H1 (cell line): ENCODE data around the gene MCM6. TPM values are rescaled to one million over a fixed set of nuclear protein-coding genes. Genes with fewer than 3 reads are reported as not detected.

Source experiments
- CTCF ChIA-PET: fragments of 300-600 bp; sonication (Branson Sonifier 250); formaldehyde crosslinking; loops from one replicate; lab custom pipeline; 2021; ENCODE audit not compliant: partially characterized antibody; lab: Charles Lee
- POLR2A ChIA-PET: fragments of 300-600 bp; sonication (Branson Sonifier 250); formaldehyde crosslinking; loops from one replicate; lab custom pipeline; 2021; ENCODE audit warnings: inconsistent platforms; ENCODE audit not compliant: partially characterized antibody; lab: Charles Lee
- DNase-seq, 2 experiments: peaks; one replicate each; pipeline versions ENCODE4 v3.0.0 to v3.0.0-alpha.2; 2010 to 2022; ENCODE audit warnings: low spot score in 2 of 2, low read depth in 1 of 2, mixed read lengths in 1 of 2
- FAIRE-seq: peaks from 2 replicates; lab custom pipeline; 2011; peaks lifted over from hg19 to GRCh38; lab: Jason Lieb, UNC
- H2AFZ ChIP-seq: 2 replicates; pipeline ENCODE4 v1.8.1; 2012; ENCODE audit warnings: low read length, inconsistent platforms
- H2AK5ac ChIP-seq: 2 replicates; pipeline ENCODE4 v1.6.1; 2013; ENCODE audit warnings: low read depth, low read length
- H2BK120ac ChIP-seq: replicated peaks from 2 replicates; pipeline ENCODE3; 2013; ENCODE audit warnings: low read depth, low read length, inconsistent platforms
- H2BK12ac ChIP-seq: 2 replicates; pipeline ENCODE4 v1.6.1; 2013; ENCODE audit warnings: low read depth, low read length
- H2BK15ac ChIP-seq: 2 replicates; pipeline ENCODE4 v1.6.1; 2013; ENCODE audit warnings: low read length
- H2BK20ac ChIP-seq: 2 replicates; pipeline ENCODE4 v1.6.1; 2013; ENCODE audit warnings: low read length
- H2BK5ac ChIP-seq: 2 replicates; pipeline ENCODE4 v1.6.1; 2013; ENCODE audit warnings: low read depth, low read length
- H3K14ac ChIP-seq: 2 replicates; pipeline ENCODE4 v1.6.1; 2013; ENCODE audit warnings: inconsistent platforms; ENCODE audit not compliant: insufficient read length
- H3K18ac ChIP-seq: 2 replicates; pipeline ENCODE4 v1.6.1; 2013; ENCODE audit warnings: low read length; ENCODE audit errors: extremely low read depth
- H3K23ac ChIP-seq: 2 replicates; pipeline ENCODE4 v1.6.1; 2013; ENCODE audit warnings: inconsistent platforms; ENCODE audit not compliant: insufficient read length
- H3K23me2 ChIP-seq: 2 replicates; pipeline ENCODE4 v1.6.1; 2013; ENCODE audit warnings: low read depth, low read length
- H3K27ac ChIP-seq: 2 replicates; pipeline ENCODE4 v1.6.1; 2011; ENCODE audit warnings: low read depth, low read length, inconsistent platforms
- H3K27me3 ChIP-seq, 4 experiments: replicated peaks in 1 of 4; 1 replicate in 1 of 4; 2 replicates in 3 of 4; pipeline versions ENCODE4 v1.6.1 to v1.8.1; 2011 to 2013; ENCODE audit warnings: low read length in 3 of 4, mild to moderate bottlenecking in 3 of 4, inconsistent platforms in 2 of 4, mixed read lengths in 2 of 4, moderate library complexity in 1 of 4; ENCODE audit not compliant: control insufficient read depth in 3 of 4, insufficient read depth in 3 of 4; ENCODE audit errors: extremely low read depth in 1 of 4
- H3K36me3 ChIP-seq, 4 experiments: 2 replicates each; pipeline versions ENCODE4 v1.6.1 to v1.8.1; 2011 to 2013; ENCODE audit warnings: mild to moderate bottlenecking in 4 of 4, low read length in 3 of 4, moderate library complexity in 2 of 4, control low read depth in 1 of 4, inconsistent platforms in 1 of 4; ENCODE audit not compliant: insufficient read depth in 4 of 4, control insufficient read depth in 2 of 4
- H3K4ac ChIP-seq: replicated peaks from 2 replicates; pipeline ENCODE3; 2013; ENCODE audit warnings: low read length, low read depth, mixed read lengths, inconsistent platforms; ENCODE audit not compliant: insufficient read length
- H3K4me1 ChIP-seq, 4 experiments: replicated peaks in 1 of 4; 1 replicate in 1 of 4; 2 replicates in 3 of 4; pipeline versions ENCODE4 v1.6.1 to v1.8.1; 2011 to 2013; ENCODE audit warnings: low read length in 3 of 4, inconsistent platforms in 2 of 4, mixed read lengths in 1 of 4; ENCODE audit not compliant: insufficient read depth in 4 of 4, control insufficient read depth in 3 of 4
- H3K4me2 ChIP-seq, 2 experiments: 2 replicates each; pipeline versions ENCODE4 v1.6.1 to v1.8.1; 2011 to 2013; ENCODE audit warnings: low read depth in 2 of 2, low read length in 2 of 2, control low read depth in 1 of 2, inconsistent platforms in 1 of 2, mild to moderate bottlenecking in 1 of 2; ENCODE audit not compliant: insufficient read depth in 1 of 2
- H3K4me3 ChIP-seq, 4 experiments: fragments of 200-600, 300-600 bp in 1 of 4; sonication (generic), shearing (Covaris generic), sonication (Bioruptor Twin) in 1 of 4; 2 replicates each; pipeline versions ENCODE4 v1.5.1 to v1.8.1; 2011 to 2016; ENCODE audit warnings: low read length in 4 of 4, low read depth in 3 of 4, control low read depth in 2 of 4, inconsistent platforms in 2 of 4, mild to moderate bottlenecking in 2 of 4, mixed read lengths in 1 of 4, moderate library complexity in 1 of 4; ENCODE audit not compliant: insufficient read depth in 2 of 4; ENCODE audit errors: extremely low read depth in 1 of 4
- H3K56ac ChIP-seq: replicated peaks from 2 replicates; pipeline ENCODE3; 2013; ENCODE audit warnings: low read depth, mild to moderate bottlenecking, mixed read lengths, low read length, inconsistent platforms; ENCODE audit not compliant: insufficient read length
- H3K79me1 ChIP-seq: 2 replicates; pipeline ENCODE4 v1.6.1; 2013; ENCODE audit warnings: low read depth, low read length, control low read depth
- H3K79me2 ChIP-seq, 2 experiments: 2 replicates each; pipeline versions ENCODE4 v1.6.1 to v1.8.1; 2012 to 2013; ENCODE audit warnings: low read length in 2 of 2, mild to moderate bottlenecking in 2 of 2, inconsistent platforms in 1 of 2; ENCODE audit not compliant: insufficient read depth in 2 of 2, control insufficient read depth in 1 of 2
- H3K9ac ChIP-seq, 4 experiments: replicated peaks in 1 of 4; 1 replicate in 1 of 4; 2 replicates in 3 of 4; pipeline versions ENCODE4 v1.6.1 to v1.8.1; 2011 to 2013; ENCODE audit warnings: low read depth in 3 of 4, low read length in 3 of 4, control low read depth in 2 of 4, mild to moderate bottlenecking in 2 of 4, moderate library complexity in 2 of 4, inconsistent platforms in 1 of 4; ENCODE audit errors: extremely low read depth in 1 of 4
- H3K9me3 ChIP-seq, 2 experiments: 2 replicates each; pipeline versions ENCODE4 v1.6.1 to v1.8.1; 2012 to 2013; ENCODE audit warnings: mild to moderate bottlenecking in 2 of 2, moderate library complexity in 2 of 2, control low read depth in 1 of 2, inconsistent platforms in 1 of 2, low read depth in 1 of 2, low read length in 1 of 2, mixed read lengths in 1 of 2; ENCODE audit not compliant: insufficient read depth in 2 of 2
- H4K20me1 ChIP-seq, 2 experiments: replicated peaks in 1 of 2; 2 replicates each; pipeline versions ENCODE3 to v1.8.1; 2011 to 2013; ENCODE audit warnings: inconsistent platforms in 2 of 2, low read length in 2 of 2, mild to moderate bottlenecking in 1 of 2; ENCODE audit not compliant: insufficient read depth in 2 of 2, control insufficient read depth in 1 of 2
- H4K5ac ChIP-seq: 2 replicates; pipeline ENCODE4 v1.6.1; 2013; ENCODE audit warnings: low read length, low read depth, mixed read lengths, inconsistent platforms; ENCODE audit not compliant: insufficient read length
- H4K8ac ChIP-seq: 2 replicates; pipeline ENCODE4 v1.8.0; 2013; ENCODE audit warnings: mild to moderate bottlenecking, moderate library complexity, low read length, inconsistent platforms; ENCODE audit not compliant: insufficient read depth; ENCODE audit errors: extremely low read depth
- H4K91ac ChIP-seq: replicated peaks from 2 replicates; pipeline ENCODE3; 2013; ENCODE audit warnings: low read length, mixed read lengths, inconsistent platforms; ENCODE audit not compliant: insufficient read length
- BRCA1 ChIP-seq: IDR thresholded peaks from 2 replicates; pipeline ENCODE4 v1.6.1; 2012; ENCODE audit warnings: low read depth, low read length, improper control_type of control experiment
- CBX5 ChIP-seq: fragments of 300-800, 300-1000 bp; sonication (generic); IDR thresholded peaks from 2 replicates; pipeline ENCODE4 v1.7.1; 2016; ENCODE audit warnings: antibody characterized with exemption, low read length, low read depth
- EP300 ChIP-seq, 2 experiments: IDR thresholded peaks; 1 replicate in 1 of 2; 2 replicates in 1 of 2; pipeline ENCODE4 v1.6.1; 2011 to 2012; ENCODE audit warnings: low read depth in 2 of 2, low read length in 2 of 2, mild to moderate bottlenecking in 2 of 2, borderline replicate concordance in 1 of 2, inconsistent platforms in 1 of 2, moderate library complexity in 1 of 2
- EZH2 ChIP-seq: fragments of 200-600 bp; sonication (generic); IDR thresholded peaks from 2 replicates; pipeline ENCODE4 v1.7.1; 2012; ENCODE audit warnings: low read depth, mild to moderate bottlenecking, moderate library complexity, low read length, inconsistent platforms; ENCODE audit not compliant: severe bottlenecking
- KDM4A ChIP-seq: IDR thresholded peaks from one replicate; pipeline ENCODE4 v1.7.1; 2012; ENCODE audit warnings: low read depth, mild to moderate bottlenecking, moderate library complexity, low read length, inconsistent platforms; ENCODE audit not compliant: severe bottlenecking
- KDM5A ChIP-seq: fragments of 200-600 bp; IDR thresholded peaks from 2 replicates; pipeline ENCODE4 v1.7.1; 2012; ENCODE audit warnings: mild to moderate bottlenecking, low read length, inconsistent platforms, mixed read lengths
- NRF1 ChIP-seq: IDR thresholded peaks from 2 replicates; pipeline ENCODE4 v1.6.1; 2011; ENCODE audit warnings: mild to moderate bottlenecking, low read depth, low read length, improper control_type of control experiment
- RNF2 ChIP-seq: fragments of 200-900, 300-1000 bp; sonication (generic); IDR thresholded peaks from 2 replicates; pipeline ENCODE4 v1.7.1; 2016; ENCODE audit warnings: borderline replicate concordance, low read depth, mild to moderate bottlenecking, antibody characterized with exemption, low read length; ENCODE audit not compliant: poor library complexity, severe bottlenecking; ENCODE audit errors: missing control alignments
- RXRA ChIP-seq: IDR thresholded peaks from 2 replicates; pipeline ENCODE4 v1.6.1; 2011; ENCODE audit warnings: low read depth, mild to moderate bottlenecking, low read length, moderate library complexity; ENCODE audit not compliant: insufficient read depth
- SP4 ChIP-seq: IDR thresholded peaks from 2 replicates; pipeline ENCODE4 v1.6.1; 2012; ENCODE audit warnings: low read length, inconsistent platforms
- TAF1 ChIP-seq: IDR thresholded peaks from 2 replicates; pipeline ENCODE4 v1.6.1; 2011; ENCODE audit warnings: mild to moderate bottlenecking, low read depth, low read length
- TCF12 ChIP-seq: IDR thresholded peaks from 2 replicates; pipeline ENCODE4 v1.6.1; 2011; ENCODE audit warnings: low read depth, mild to moderate bottlenecking, low read length
- WGBS, 2 experiments: shearing (Covaris generic) in 1 of 2; methylation state at CpG; one replicate each; pipeline versions ENCODE4 v1.1.6 to v1.1.7; 2013 to 2015; ENCODE audit warnings: low lambda C conversion rate in 2 of 2, mixed read lengths in 2 of 2, inconsistent platforms in 1 of 2, low coverage in 1 of 2, missing lambda C conversion rate in 1 of 2; ENCODE audit not compliant: insufficient replicate concordance in 2 of 2, insufficient coverage in 1 of 2, insufficient read length in 1 of 2; ENCODE audit errors: extremely low coverage in 1 of 2, missing lambda C conversion rate in 1 of 2; 5-methylcytosine and 5-hydroxymethylcytosine counted together
- polyA plus RNA-seq, 7 experiments: library from polyadenylated mRNA; depleted of rRNA in 3 of 7; stranded (reverse) in 5 of 7; unstranded in 2 of 7; fragments of >200 nt in 5 of 7; fragments of 200-250 nt in 2 of 7; gene quantifications; 1 replicate in 5 of 7; 2 replicates in 1 of 7; 4 replicates in 1 of 7; pipeline versions ENCODE4 v1.2.1 to v1.2.3, GENCODE V29; 2011 to 2013; ENCODE audit warnings: missing spikeins in 2 of 7, mixed read lengths in 2 of 7
- total RNA-seq: library from RNA; stranded (reverse); fragmentation: NEBNext Ultra II Directional; extraction: Animal tissue kit (Norgen Biotek cat#: 25700); gene quantifications from 2 replicates; pipeline ENCODE4 v1.2.1, GENCODE V29; 2021

MCM6 gene
- total and polyA plus RNA-seq, 2 of the 8 experiments (the other 6 are each of a cell fraction or from before 2014, with no cell fraction given), result 60.2 to 134 TPM

DNA sequence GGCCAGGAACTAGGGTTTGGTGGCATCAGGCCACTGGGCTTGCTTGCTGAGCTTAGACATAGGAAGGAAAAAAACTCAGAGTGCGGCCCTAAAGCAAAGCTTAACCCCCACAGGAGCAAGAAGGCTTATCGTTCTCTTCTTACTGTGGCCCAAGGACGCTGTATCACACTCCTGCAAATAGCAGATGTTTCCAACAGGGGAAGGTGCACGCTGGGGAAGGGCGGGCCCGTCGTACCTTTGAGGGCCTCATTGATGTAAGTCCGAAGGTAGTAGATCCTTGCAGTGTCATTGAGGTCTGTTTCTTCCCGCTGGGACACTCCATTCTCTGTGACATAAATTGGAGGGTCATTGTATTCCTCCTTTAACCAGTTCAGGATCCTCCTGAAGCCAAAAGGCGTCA, 85.8 kb downstream of the MCM6 start:
- H4K8ac ChIP-seq, result no peak overlapping the region
- H2BK5ac ChIP-seq, result no peak overlapping the region
- no peak overlapping the region for H3K14ac ChIP-seq
- ChIA-PET POLR2A (interaction anchor here (0.6 to 1.2 kb wide), 2 partner anchors 48 to 51 kb away, joined by 3 read pairs; no protein-coding TSS in a partner anchor), CTCF (interaction anchor here (0.8 to 1.8 kb wide), 2 partner anchors 16 to 788 kb away, joined by 3 to 5 read pairs; no protein-coding TSS in a partner anchor)
- H2BK15ac ChIP-seq, result no peak overlapping the region
- H3K23ac ChIP-seq, result no peak overlapping the region
- no peaks in the 10 kb centered on the region for H3K4me1 ChIP-seq
- H3K27me3 ChIP-seq, result no peaks in the 10 kb centered on the region
- no peak overlapping the region for H2AK5ac ChIP-seq
- TF ChIP-seq EZH2 (no peak), EP300 (IDR thresholded peaks at IDR 0.05; ENCODE audit: borderline replicate concordance in 1 of 2, low read depth in 2 of 2, low read length in 2 of 2) (no peak), NRF1 (no peak), KDM4A (no peak), KDM5A (no peak), TAF1 (no peak), RNF2 (no peak), TCF12 (no peak), BRCA1 (no peak), RXRA (no peak), CBX5 (no peak), SP4 (no peak)
- H3K79me2 ChIP-seq, result no peaks in the 10 kb centered on the region
- DNase-seq (no peak), FAIRE-seq (no peak)
- H3K9ac ChIP-seq, result no peak overlapping the region
- no peaks in the 10 kb centered on the region for H3K79me1 ChIP-seq
- H2BK20ac ChIP-seq, result no peak overlapping the region
- no peak overlapping the region for H2BK12ac ChIP-seq
- 92% methylated on average over 10 of the region's 10 CpGs; no CpG with 5 or more reads in 1 of the 2 experiments for WGBS, 2 experiments
- no peak overlapping the region for H2BK120ac ChIP-seq
- H3K27ac ChIP-seq, result no peak overlapping the region
- H4K91ac ChIP-seq, result no peak overlapping the region
- no peak overlapping the region for H3K4ac ChIP-seq
- H3K36me3 ChIP-seq, result peaks cover 0 to 6% (median under 1%) of the 10 kb centered on the region in 4 experiments; a peak in 3 of 8 replicates
- H2AFZ ChIP-seq, result no peak overlapping the region
- peaks cover 0 to 2% of the 10 kb centered on the region in 2 experiments; a peak in 1 of 4 replicates for H3K9me3 ChIP-seq
- no peak overlapping the region for H3K4me3 ChIP-seq
- H4K20me1 ChIP-seq, result no peaks in the 10 kb centered on the region
- no peak overlapping the region for H3K4me2 ChIP-seq
- H3K23me2 ChIP-seq, result no peaks in the 10 kb centered on the region
- no peak overlapping the region for H4K5ac ChIP-seq
- H3K18ac ChIP-seq, result no peak overlapping the region
- H3K56ac ChIP-seq, result no peak overlapping the region
